H9 (cell line): Measurements from ENCODE around the gene IL18BP. TPM values are rescaled to one million over a fixed set of nuclear protein-coding genes. Genes with fewer than 3 reads are reported as not detected.

Experiments used
- DNase-seq: peaks from one replicate; pipeline ENCODE4 v3.0.0-alpha.2; 2017
- H2AFZ ChIP-seq: one replicate; pipeline ENCODE4 v1.6.1; 2013; ENCODE audit warnings: mild to moderate bottlenecking, low read length, control low read depth, moderate library complexity
- H2AK5ac ChIP-seq: 2 replicates; pipeline ENCODE4 v1.6.1; 2013; ENCODE audit warnings: low read length, control low read depth, mixed read lengths; ENCODE audit not compliant: insufficient read length
- H2BK120ac ChIP-seq: one replicate; pipeline ENCODE4 v1.6.1; 2013; ENCODE audit warnings: low read depth, mild to moderate bottlenecking, low read length, control low read depth, inconsistent platforms; ENCODE audit not compliant: poor library complexity, severe bottlenecking
- H2BK12ac ChIP-seq: 2 replicates; pipeline ENCODE4 v1.6.1; 2013; ENCODE audit warnings: low read length, control low read depth, mixed read lengths, low read depth; ENCODE audit not compliant: insufficient read length
- H2BK15ac ChIP-seq: 2 replicates; pipeline ENCODE4 v1.6.1; 2013; ENCODE audit warnings: low read depth, low read length, control low read depth
- H2BK20ac ChIP-seq: one replicate; pipeline ENCODE4 v1.6.1; 2013; ENCODE audit warnings: low read depth, mild to moderate bottlenecking, low read length, control low read depth, inconsistent platforms; ENCODE audit not compliant: poor library complexity, severe bottlenecking
- H2BK5ac ChIP-seq: 2 replicates; pipeline ENCODE4 v1.6.1; 2013; ENCODE audit warnings: low read length, control low read depth, mixed read lengths; ENCODE audit not compliant: insufficient read length
- H3K14ac ChIP-seq: 2 replicates; pipeline ENCODE4 v1.6.1; 2013; ENCODE audit warnings: low read length, control low read depth; ENCODE audit not compliant: insufficient read depth
- H3K18ac ChIP-seq: 2 replicates; pipeline ENCODE4 v1.6.1; 2013; ENCODE audit warnings: low read depth, mild to moderate bottlenecking, mixed read lengths, low read length, control low read depth; ENCODE audit not compliant: insufficient read length
- H3K23ac ChIP-seq: 2 replicates; pipeline ENCODE4 v1.6.1; 2013; ENCODE audit warnings: low read length, control low read depth, mixed read lengths, low read depth; ENCODE audit not compliant: insufficient read length
- H3K23me2 ChIP-seq: 2 replicates; pipeline ENCODE4 v1.6.1; 2013; ENCODE audit warnings: low read depth, mild to moderate bottlenecking, mixed read lengths, low read length, control low read depth; ENCODE audit not compliant: insufficient read length, poor library complexity, severe bottlenecking
- H3K27ac ChIP-seq: 2 replicates; pipeline ENCODE4 v1.5.1; 2013; ENCODE audit warnings: low read length, control low read depth, mixed read lengths, low read depth; ENCODE audit not compliant: insufficient read length
- H3K27me3 ChIP-seq: 2 replicates; pipeline ENCODE4 v1.6.1; 2013; ENCODE audit warnings: low read length, control low read depth, inconsistent platforms; ENCODE audit not compliant: insufficient read depth
- H3K4ac ChIP-seq: 2 replicates; pipeline ENCODE4 v1.6.1; 2013; ENCODE audit warnings: low read depth, mild to moderate bottlenecking, control low read depth, inconsistent platforms, low read length, moderate library complexity
- H3K4me1 ChIP-seq: 2 replicates; pipeline ENCODE4 v1.6.1; 2013; ENCODE audit warnings: low read length, control low read depth, inconsistent platforms; ENCODE audit not compliant: insufficient read depth
- H3K4me2 ChIP-seq: 2 replicates; pipeline ENCODE4 v1.6.1; 2013; ENCODE audit warnings: low read length, control low read depth, mixed read lengths; ENCODE audit not compliant: insufficient read length, insufficient read depth
- H3K56ac ChIP-seq: 2 replicates; pipeline ENCODE4 v1.6.1; 2013; ENCODE audit warnings: low read depth, mild to moderate bottlenecking, mixed read lengths, low read length, control low read depth; ENCODE audit not compliant: insufficient read length
- H3K79me1 ChIP-seq: 2 replicates; pipeline ENCODE4 v1.6.1; 2013; ENCODE audit warnings: low read depth, mild to moderate bottlenecking, moderate library complexity, low read length, control low read depth, inconsistent platforms; ENCODE audit not compliant: insufficient read depth, poor library complexity, severe bottlenecking
- H3K79me2 ChIP-seq: 2 replicates; pipeline ENCODE4 v1.6.1; 2013; ENCODE audit warnings: low read length, control low read depth, inconsistent platforms; ENCODE audit not compliant: insufficient read depth
- H3K9ac ChIP-seq: 2 replicates; pipeline ENCODE4 v1.6.1; 2013; ENCODE audit warnings: low read length, control low read depth, mixed read lengths; ENCODE audit not compliant: insufficient read length; ENCODE audit errors: extremely low read depth
- H3K9me3 ChIP-seq: one replicate; pipeline ENCODE4 v1.6.1; 2013; ENCODE audit warnings: low read depth, low read length, inconsistent platforms; ENCODE audit not compliant: control insufficient read depth
- H3T11ph ChIP-seq: one replicate; pipeline ENCODE4 v1.6.1; 2013; ENCODE audit warnings: mild to moderate bottlenecking, low read length, control low read depth, inconsistent platforms
- H4K20me1 ChIP-seq: one replicate; pipeline ENCODE4 v1.6.1; 2013; ENCODE audit not compliant: control insufficient read depth, insufficient read length, insufficient read depth
- H4K5ac ChIP-seq: 2 replicates; pipeline ENCODE4 v1.6.1; 2013; ENCODE audit warnings: low read depth, mild to moderate bottlenecking, mixed read lengths, low read length, control low read depth; ENCODE audit not compliant: insufficient read length
- H4K8ac ChIP-seq: replicated peaks from 2 replicates; pipeline ENCODE4 v1.6.1; 2013; ENCODE audit warnings: low read length, control low read depth, mixed read lengths, low read depth; ENCODE audit not compliant: insufficient read length
- H4K91ac ChIP-seq: 2 replicates; pipeline ENCODE4 v1.6.1; 2013; ENCODE audit warnings: low read depth, mild to moderate bottlenecking, moderate library complexity, mixed read lengths, low read length, control low read depth; ENCODE audit not compliant: insufficient read length
- H3K27ac Mint-ChIP-seq, 3 experiments: 2 replicates in 2 of 3; 3 replicates in 1 of 3; pipeline ENCODE4 v1.8.0; 2020 to 2021; ENCODE audit warnings: mixed read lengths in 3 of 3, mild to moderate bottlenecking in 1 of 3, moderate library complexity in 1 of 3
- H3K27me3 Mint-ChIP-seq: 2 replicates; pipeline ENCODE4 v1.8.0; 2021; ENCODE audit warnings: low read depth, mild to moderate bottlenecking, moderate library complexity, mixed read lengths
- H3K36me3 Mint-ChIP-seq, 3 experiments: 2 replicates in 2 of 3; 3 replicates in 1 of 3; pipeline ENCODE4 v1.8.0; 2020 to 2021; ENCODE audit warnings: low read depth in 3 of 3, mixed read lengths in 3 of 3; ENCODE audit not compliant: insufficient read depth in 1 of 3
- H3K4me1 Mint-ChIP-seq, 2 experiments: 2 replicates each; pipeline ENCODE4 v1.8.0; 2020; ENCODE audit warnings: mixed read lengths in 2 of 2
- H3K4me3 Mint-ChIP-seq, 2 experiments: 2 replicates in 1 of 2; 3 replicates in 1 of 2; pipeline ENCODE4 v1.8.0; 2020 to 2021; ENCODE audit warnings: mild to moderate bottlenecking in 2 of 2, mixed read lengths in 2 of 2, moderate library complexity in 1 of 2
- H3K9me3 Mint-ChIP-seq, 2 experiments: 2 replicates in 1 of 2; 3 replicates in 1 of 2; pipeline ENCODE4 v1.8.0; 2020; ENCODE audit warnings: mild to moderate bottlenecking in 2 of 2, mixed read lengths in 2 of 2, moderate library complexity in 1 of 2
- WGBS: extraction: QIAGEN DNeasy Blood & Tissue Kit; methylation state at CpG from one replicate; pipeline ENCODE4 v1.1.7; 2013; ENCODE audit warnings: missing lambda C conversion rate, low lambda C conversion rate, mixed read lengths; ENCODE audit not compliant: insufficient read length; ENCODE audit errors: extremely low coverage; 5-methylcytosine and 5-hydroxymethylcytosine counted together
- total RNA-seq: library from RNA; stranded (reverse); gene quantifications from 2 replicates; pipeline ENCODE4 v1.2.1, GENCODE V29; 2021
- TF ChIP-seq, protein P1 (sequence below): fragments of 200-600 bp; sonication (generic); conservative IDR thresholded peaks from 3 replicates; pipeline ENCODE4 v1.8.0; 2021; ENCODE audit warnings: antibody characterized with exemption, mild to moderate bottlenecking

Gene IL18BP
- total RNA-seq, 1 experiment from 2014 or later = 10.2 TPM

DNA sequence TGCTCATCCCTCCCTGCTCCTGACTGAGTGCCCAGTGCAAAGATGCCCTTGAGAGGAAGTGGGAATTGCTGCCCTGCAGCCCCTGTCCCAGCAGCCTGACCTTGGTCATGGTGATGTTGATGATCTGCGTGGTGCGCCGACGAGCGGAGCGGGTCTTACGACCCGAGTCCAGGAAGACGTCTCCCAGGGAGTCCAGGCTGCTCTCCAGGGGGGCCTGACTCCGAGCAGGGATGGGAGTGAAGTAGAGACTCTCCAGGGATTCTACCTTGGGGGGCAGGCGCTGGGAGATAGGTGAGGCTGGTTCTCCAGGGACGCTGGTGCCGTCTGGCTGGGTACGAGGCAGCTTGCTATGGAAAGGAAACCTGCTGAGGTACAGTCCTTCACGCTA, 8.4 kb downstream of the IL18BP start:
- Histone ChIP-seq H4K8ac (no peak overlapping the region), H3K27me3 (no peaks in the 10 kb centered on the region), H2BK20ac (no peak overlapping the region), H2AK5ac (no peak overlapping the region), H2BK5ac (no peak overlapping the region), H3T11ph (no peak overlapping the region), H3K4me1 (no peaks in the 10 kb centered on the region), H2BK12ac (no peak overlapping the region), H3K14ac (no peak overlapping the region), H3K9ac (no peak overlapping the region), H3K56ac (no peak overlapping the region), H4K91ac (no peak overlapping the region), H3K27ac (no peak overlapping the region), H4K5ac (no peak overlapping the region), H3K23ac (no peak overlapping the region), H3K79me2 (no peaks in the 10 kb centered on the region), H2BK15ac (no peak overlapping the region), H3K4me2 (no peak overlapping the region), H4K20me1 (no peaks in the 10 kb centered on the region), H2BK120ac (no peak overlapping the region), H2AFZ (no peak overlapping the region), H3K4ac (no peak overlapping the region), H3K9me3 (no peaks in the 10 kb centered on the region), H3K79me1 (no peaks in the 10 kb centered on the region), H3K18ac (no peak overlapping the region), H3K23me2 (no peaks in the 10 kb centered on the region)
- Mint-ChIP-seq H3K4me3 (no peak overlapping the region), H3K27ac (peak overlapping the region in 1 of 3 experiments; percentile 34; a peak in 2 of 7 replicates), H3K27me3 (peaks cover 7% of the 10 kb centered on the region; the same call in 1 of the 2 replicates), H3K36me3 (peaks cover 52 to 92% (median 90%) of the 10 kb centered on the region in 3 experiments), H3K9me3 (no peaks in the 10 kb centered on the region), H3K4me1 (no peaks in the 10 kb centered on the region)
- no peak for DNase-seq
- WGBS = no CpG with 5 or more reads among the region's 15 CpGs
- TF ChIP-seq, protein P1, sequence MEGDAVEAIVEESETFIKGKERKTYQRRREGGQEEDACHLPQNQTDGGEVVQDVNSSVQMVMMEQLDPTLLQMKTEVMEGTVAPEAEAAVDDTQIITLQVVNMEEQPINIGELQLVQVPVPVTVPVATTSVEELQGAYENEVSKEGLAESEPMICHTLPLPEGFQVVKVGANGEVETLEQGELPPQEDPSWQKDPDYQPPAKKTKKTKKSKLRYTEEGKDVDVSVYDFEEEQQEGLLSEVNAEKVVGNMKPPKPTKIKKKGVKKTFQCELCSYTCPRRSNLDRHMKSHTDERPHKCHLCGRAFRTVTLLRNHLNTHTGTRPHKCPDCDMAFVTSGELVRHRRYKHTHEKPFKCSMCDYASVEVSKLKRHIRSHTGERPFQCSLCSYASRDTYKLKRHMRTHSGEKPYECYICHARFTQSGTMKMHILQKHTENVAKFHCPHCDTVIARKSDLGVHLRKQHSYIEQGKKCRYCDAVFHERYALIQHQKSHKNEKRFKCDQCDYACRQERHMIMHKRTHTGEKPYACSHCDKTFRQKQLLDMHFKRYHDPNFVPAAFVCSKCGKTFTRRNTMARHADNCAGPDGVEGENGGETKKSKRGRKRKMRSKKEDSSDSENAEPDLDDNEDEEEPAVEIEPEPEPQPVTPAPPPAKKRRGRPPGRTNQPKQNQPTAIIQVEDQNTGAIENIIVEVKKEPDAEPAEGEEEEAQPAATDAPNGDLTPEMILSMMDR = no peak
